H1 (cell line): ENCODE results near the gene BCL2. TPM values are rescaled to one million over a fixed set of nuclear protein-coding genes. Genes with fewer than 3 reads are reported as not detected.

Experiments
- BRCA1 ChIP-seq: IDR thresholded peaks from 2 replicates; pipeline ENCODE4 v1.6.1; 2012; ENCODE audit warnings: low read depth, low read length, improper control_type of control experiment
- PHF8 ChIP-seq: fragments of 200-600 bp; sonication (generic); conservative IDR thresholded peaks from 2 replicates; pipeline ENCODE4 v1.7.1; 2012; ENCODE audit warnings: low read depth, mild to moderate bottlenecking, inconsistent platforms, low read length, moderate library complexity
- SIX5 ChIP-seq: IDR thresholded peaks from 2 replicates; pipeline ENCODE4 v1.6.1; 2011; ENCODE audit warnings: mild to moderate bottlenecking, low read depth, low read length
- SRF ChIP-seq: IDR thresholded peaks from 2 replicates; pipeline ENCODE4 v1.6.1; 2011; ENCODE audit warnings: mild to moderate bottlenecking, low read depth, low read length, moderate library complexity
- polyA plus RNA-seq, 7 experiments: library from polyadenylated mRNA; depleted of rRNA in 3 of 7; stranded (reverse) in 5 of 7; unstranded in 2 of 7; fragments of >200 nt in 5 of 7; fragments of 200-250 nt in 2 of 7; gene quantifications; 1 replicate in 5 of 7; 2 replicates in 1 of 7; 4 replicates in 1 of 7; pipeline versions ENCODE4 v1.2.1 to v1.2.3, GENCODE V29; 2011 to 2013; ENCODE audit warnings: missing spikeins in 2 of 7, mixed read lengths in 2 of 7
- total RNA-seq: library from RNA; stranded (reverse); fragmentation: NEBNext Ultra II Directional; extraction: Animal tissue kit (Norgen Biotek cat#: 25700); gene quantifications from 2 replicates; pipeline ENCODE4 v1.2.1, GENCODE V29; 2021
- TF ChIP-seq, protein P1 (sequence below): IDR thresholded peaks from 2 replicates; pipeline ENCODE4 v1.6.1; 2011; ENCODE audit warnings: low read depth, mild to moderate bottlenecking, low read length; ENCODE audit not compliant: insufficient read depth
- TF ChIP-seq, protein P2 (sequence below): IDR thresholded peaks from 2 replicates; pipeline ENCODE4 v1.6.1; 2012; ENCODE audit warnings: inconsistent platforms

BCL2 gene
- total and polyA plus RNA-seq, 2 of the 8 experiments (the other 6 are each of a cell fraction or from before 2014, with no cell fraction given) = 0.59 to 4.5 TPM

DNA sequence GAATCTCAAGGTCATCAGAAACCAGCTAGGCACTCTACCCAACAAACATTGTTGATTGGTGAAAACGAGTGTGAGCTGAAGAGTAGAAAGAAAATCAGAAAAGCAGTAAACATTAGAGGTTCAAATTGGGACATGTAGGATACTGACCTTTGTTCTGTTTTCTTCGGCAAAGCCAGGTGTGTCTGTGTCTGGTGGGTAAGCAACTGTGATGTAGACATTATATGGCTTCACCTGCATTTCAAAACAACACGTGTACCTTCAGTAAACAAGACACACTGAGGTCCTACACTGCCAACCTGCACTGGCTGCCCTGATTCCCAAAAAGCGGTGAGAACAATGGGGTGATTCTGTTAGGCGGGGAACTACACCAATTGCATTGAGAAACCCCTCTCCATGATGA lies 24.7 kb upstream of the BCL2 start (continued):
- TF ChIP-seq SRF = no peak
- no peak for TF ChIP-seq BRCA1
- no peak for TF ChIP-seq SIX5
- TF ChIP-seq, protein P1, sequence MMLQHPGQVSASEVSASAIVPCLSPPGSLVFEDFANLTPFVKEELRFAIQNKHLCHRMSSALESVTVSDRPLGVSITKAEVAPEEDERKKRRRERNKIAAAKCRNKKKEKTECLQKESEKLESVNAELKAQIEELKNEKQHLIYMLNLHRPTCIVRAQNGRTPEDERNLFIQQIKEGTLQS = no peak
- TF ChIP-seq, protein P2, sequence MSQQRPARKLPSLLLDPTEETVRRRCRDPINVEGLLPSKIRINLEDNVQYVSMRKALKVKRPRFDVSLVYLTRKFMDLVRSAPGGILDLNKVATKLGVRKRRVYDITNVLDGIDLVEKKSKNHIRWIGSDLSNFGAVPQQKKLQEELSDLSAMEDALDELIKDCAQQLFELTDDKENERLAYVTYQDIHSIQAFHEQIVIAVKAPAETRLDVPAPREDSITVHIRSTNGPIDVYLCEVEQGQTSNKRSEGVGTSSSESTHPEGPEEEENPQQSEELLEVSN = no peak
- no peak for TF ChIP-seq PHF8
